Measurements from ENCODE around the gene FBRSL1. TPM values are rescaled to one million over a fixed set of nuclear protein-coding genes. Genes with fewer than 3 reads are reported as not detected.

The FBRSL1 gene
- total and polyA plus RNA-seq, 2 donors (not counting 3 experiments of a cell fraction or from before 2014, with no cell fraction given) = 19.3 to 79.8 TPM

- no peak overlapping the region for H3K4me2 ChIP-seq (ENCODE audit: insufficient read depth, low read length)
- BruUV-seq (replicated peaks) = no TSS peak
Observed at GRCh38 chr12:132517740-132518100, 27.8 kb downstream of the FBRSL1 start.

GRCh38 chr12:132518354-132518992 lies 28.5 kb downstream of the FBRSL1 start:
- ChIA-PET CTCF (interaction anchor here (1.3 to 1.4 kb wide), 2 partner anchors 12 to 43 kb away, joined by 3 to 4 read pairs; no protein-coding TSS in a partner anchor), POLR2A (no interaction called here)
- H3K27me3 ChIP-seq (ENCODE audit: control insufficient read depth in 2 of 2, insufficient read depth in 2 of 2, low read length in 2 of 2) = no peaks in the 10 kb centered on the region
- no peaks in the 10 kb centered on the region for H3K79me2 ChIP-seq (ENCODE audit: control insufficient read depth, insufficient read depth, low read length)
- H3K9me3 ChIP-seq (replicated peaks; ENCODE audit: control insufficient read depth, insufficient read depth, low read length) = no peaks in the 10 kb centered on the region
- dilution Hi-C loops (cut with MboI; ENCODE audit: extremely low pct_ligation_motif_present, low sequenced_read_pairs) (no loop called here), intact Hi-C loops (cut with micrococcal nuclease) (no loop called here)
- H3K4me3 ChIP-seq (replicated peaks in 1 of 3; ENCODE audit: insufficient read depth in 1 of 3, low read depth in 1 of 3, low read length in 3 of 3) = no peak overlapping the region
- H4K20me1 ChIP-seq (replicated peaks; ENCODE audit: control insufficient read depth, extremely low read depth, insufficient read depth, low read length) = no peaks in the 10 kb centered on the region
- no peaks in the 10 kb centered on the region for H3K4me1 ChIP-seq (ENCODE audit: control insufficient read depth, extremely low read depth, insufficient read depth, low read length)
- TF ChIP-seq FOS (IDR thresholded peaks at IDR 0.05; ENCODE audit: borderline replicate concordance, insufficient read depth, low read length) (no peak), MYC (IDR thresholded peaks at IDR 0.05; ENCODE audit: low read depth, low read length) (no peak), EZH2 (IDR thresholded peaks at IDR 0.05; ENCODE audit: borderline replicate concordance, low read depth, low read length, severe bottlenecking) (no peak), POLR2A (IDR thresholded peaks at IDR 0.05; ENCODE audit: low read depth, low read length) (no peak), POLR2AphosphoS5 (IDR thresholded peaks at IDR 0.05; ENCODE audit: insufficient read depth, low read depth, low read length) (no peak), MAX (IDR thresholded peaks at IDR 0.05; ENCODE audit: insufficient read depth, insufficient read length) (no peak), GATA2 (IDR thresholded peaks at IDR 0.05; ENCODE audit: insufficient read depth, insufficient read length, low read depth, low read length) (no peak), JUN (IDR thresholded peaks at IDR 0.05; ENCODE audit: borderline replicate concordance, insufficient read depth, insufficient read length, low read depth) (no peak), CTCF (IDR thresholded peaks at IDR 0.05; ENCODE audit: extremely low read depth in 1 of 2, insufficient read depth in 1 of 2, low read depth in 1 of 2, low read length in 2 of 2) (no peak)
- no peaks in the 10 kb centered on the region for H3K36me3 ChIP-seq (ENCODE audit: control insufficient read depth in 2 of 2, extremely low read depth in 1 of 2, insufficient read depth in 2 of 2, low read length in 2 of 2)
- no peak overlapping the region for H3K9ac ChIP-seq (replicated peaks; ENCODE audit: extremely low read depth, insufficient read depth, low read length)
- FAIRE-seq (no peak), DNase-seq (ENCODE audit: low read depth, low spot score) (no peak)
- no peaks in the 10 kb centered on the region for H3K9me1 ChIP-seq (replicated peaks; ENCODE audit: control insufficient read depth, extremely low read depth, insufficient read depth, low read length)
- no peak overlapping the region for H2AFZ ChIP-seq (ENCODE audit: low read depth, low read length)
- no TSS peak for BruUV-seq (replicated peaks)
- H3K4me2 ChIP-seq (ENCODE audit: insufficient read depth, low read length) = no peak overlapping the region
- H3K27ac ChIP-seq (ENCODE audit: insufficient read depth, low read depth, low read length) = no peak overlapping the region

More at GRCh38 chr12:132517740-132518100, 27.8 kb downstream of the FBRSL1 start:
- ChIA-PET POLR2A (no interaction called here), CTCF (no interaction called here)
- Histone ChIP-seq H2AFZ (ENCODE audit: low read depth, low read length) (no peak overlapping the region), H3K27me3 (ENCODE audit: control insufficient read depth in 2 of 2, insufficient read depth in 2 of 2, low read length in 2 of 2) (no peaks in the 10 kb centered on the region), H3K9me3 (replicated peaks; ENCODE audit: control insufficient read depth, insufficient read depth, low read length) (no peaks in the 10 kb centered on the region), H3K27ac (ENCODE audit: insufficient read depth, low read depth, low read length) (no peak overlapping the region), H3K36me3 (ENCODE audit: control insufficient read depth in 2 of 2, extremely low read depth in 1 of 2, insufficient read depth in 2 of 2, low read length in 2 of 2) (no peaks in the 10 kb centered on the region), H4K20me1 (replicated peaks; ENCODE audit: control insufficient read depth, extremely low read depth, insufficient read depth, low read length) (no peaks in the 10 kb centered on the region), H3K9me1 (replicated peaks; ENCODE audit: control insufficient read depth, extremely low read depth, insufficient read depth, low read length) (no peaks in the 10 kb centered on the region), H3K4me1 (ENCODE audit: control insufficient read depth, extremely low read depth, insufficient read depth, low read length) (no peaks in the 10 kb centered on the region), H3K4me3 (replicated peaks in 1 of 3; ENCODE audit: insufficient read depth in 1 of 3, low read depth in 1 of 3, low read length in 3 of 3) (no peak overlapping the region), H3K79me2 (ENCODE audit: control insufficient read depth, insufficient read depth, low read length) (no peaks in the 10 kb centered on the region), H3K9ac (replicated peaks; ENCODE audit: extremely low read depth, insufficient read depth, low read length) (no peak overlapping the region)
- no peak for TF ChIP-seq POLR2AphosphoS5 (IDR thresholded peaks at IDR 0.05; ENCODE audit: insufficient read depth, low read depth, low read length)
- no peak for TF ChIP-seq JUN (IDR thresholded peaks at IDR 0.05; ENCODE audit: borderline replicate concordance, insufficient read depth, insufficient read length, low read depth)
- no peak for TF ChIP-seq EZH2 (IDR thresholded peaks at IDR 0.05; ENCODE audit: borderline replicate concordance, low read depth, low read length, severe bottlenecking)
- no peak for TF ChIP-seq MAX (IDR thresholded peaks at IDR 0.05; ENCODE audit: insufficient read depth, insufficient read length)
- dilution Hi-C loops (cut with MboI; ENCODE audit: extremely low pct_ligation_motif_present, low sequenced_read_pairs) (no loop called here), intact Hi-C loops (cut with micrococcal nuclease) (no loop called here)
- no peak for FAIRE-seq
- DNase-seq (ENCODE audit: low read depth, low spot score) = no peak
